ENCODE measurements around the gene ENPP3. TPM values are rescaled to one million over a fixed set of nuclear protein-coding genes. Genes with fewer than 3 reads are reported as not detected.
A peak's percentile ranks its signal among the peaks of the same experiment; 100 is the strongest.

The ENPP3 gene
- polyA plus RNA-seq, 3 donors: not detected

GRCh38 chr6:131635384-131636340, 1.4 kb upstream of the ENPP3 start:
- Histone ChIP-seq H3K4me1 (ENCODE audit: control insufficient read depth in 1 of 2, insufficient read depth in 2 of 2, low read length in 2 of 2) (no peaks in the 10 kb centered on the region), H3K9ac (ENCODE audit: insufficient read depth, low read length, poor library complexity, severe bottlenecking) (no peak overlapping the region), H3K36me3 (replicated peaks in 1 of 2; ENCODE audit: control insufficient read depth in 1 of 2, insufficient read depth in 2 of 2, low read length in 2 of 2) (no peaks in the 10 kb centered on the region), H3K9me3 (replicated peaks in 1 of 2; ENCODE audit: control insufficient read depth in 1 of 2, insufficient read depth in 1 of 2, low read length in 2 of 2) (no peaks in the 10 kb centered on the region), H3K27ac (ENCODE audit: low read depth in 1 of 2, low read length in 2 of 2) (no peak overlapping the region), H2AFZ (ENCODE audit: insufficient read depth, low read depth, low read length, poor library complexity, severe bottlenecking) (no peak overlapping the region), H3K79me2 (ENCODE audit: insufficient read depth, low read length) (no peaks in the 10 kb centered on the region), H4K20me1 (ENCODE audit: insufficient read depth, low read length) (no peaks in the 10 kb centered on the region), H3K4me3 (replicated peaks in 1 of 3; ENCODE audit: low read depth in 2 of 3, low read length in 3 of 3) (no peak overlapping the region), H3K4me2 (replicated peaks; ENCODE audit: extremely low read depth, low read length, poor library complexity, severe bottlenecking) (no peak overlapping the region), H3K27me3 (ENCODE audit: control insufficient read depth in 2 of 2, insufficient read depth in 2 of 2, low read length in 2 of 2) (no peaks in the 10 kb centered on the region)
- Mint-ChIP-seq H3K4me3 (no peak overlapping the region), H3K27ac (peak overlapping the region in 1 of 7 donors; percentile 51), H3K9me3 (peaks cover 0 to 2% (median 0%) of the 10 kb centered on the region in 7 donors), H3K36me3 (no peaks in the 10 kb centered on the region), H3K27me3 (ENCODE audit: low read depth in 3 of 3) (peaks cover 0 to 7% (median 2%) of the 10 kb centered on the region in 3 donors), H3K4me1 (no peaks in the 10 kb centered on the region)
- no peak for TF ChIP-seq CTCF (IDR thresholded peaks at IDR 0.05)
- intact Hi-C loops (cut with micrococcal nuclease): no loop called here
- WGBS (ENCODE audit: insufficient coverage): 89% methylated on average over 4 of the region's 11 CpGs
- no peak for DNase-seq

GRCh38 chr6:131638013-131638412, 911 bp downstream of the ENPP3 start:
- 88% methylated on average over 1 of the region's 2 CpGs for WGBS (ENCODE audit: insufficient coverage)
- Histone ChIP-seq H3K27ac (ENCODE audit: low read depth in 1 of 2, low read length in 2 of 2) (no peak overlapping the region), H3K79me2 (ENCODE audit: insufficient read depth, low read length) (no peaks in the 10 kb centered on the region), H2AFZ (ENCODE audit: insufficient read depth, low read depth, low read length, poor library complexity, severe bottlenecking) (no peak overlapping the region), H4K20me1 (ENCODE audit: insufficient read depth, low read length) (no peaks in the 10 kb centered on the region), H3K9ac (ENCODE audit: insufficient read depth, low read length, poor library complexity, severe bottlenecking) (no peak overlapping the region), H3K27me3 (ENCODE audit: control insufficient read depth in 2 of 2, insufficient read depth in 2 of 2, low read length in 2 of 2) (no peaks in the 10 kb centered on the region), H3K9me3 (replicated peaks in 1 of 2; ENCODE audit: control insufficient read depth in 1 of 2, insufficient read depth in 1 of 2, low read length in 2 of 2) (no peaks in the 10 kb centered on the region), H3K36me3 (replicated peaks in 1 of 2; ENCODE audit: control insufficient read depth in 1 of 2, insufficient read depth in 2 of 2, low read length in 2 of 2) (no peaks in the 10 kb centered on the region), H3K4me1 (ENCODE audit: control insufficient read depth in 1 of 2, insufficient read depth in 2 of 2, low read length in 2 of 2) (no peaks in the 10 kb centered on the region), H3K4me3 (replicated peaks in 1 of 3; ENCODE audit: low read depth in 2 of 3, low read length in 3 of 3) (no peak overlapping the region), H3K4me2 (replicated peaks; ENCODE audit: extremely low read depth, low read length, poor library complexity, severe bottlenecking) (no peak overlapping the region)
- Mint-ChIP-seq H3K36me3 (no peaks in the 10 kb centered on the region), H3K4me3 (no peak overlapping the region), H3K27ac (no peak overlapping the region), H3K9me3 (peaks cover 0 to 2% (median 0%) of the 10 kb centered on the region in 7 donors), H3K4me1 (no peaks in the 10 kb centered on the region), H3K27me3 (ENCODE audit: low read depth in 3 of 3) (peaks cover 2 to 6% (median 5%) of the 10 kb centered on the region in 3 donors)
- no peak for DNase-seq
- no peak for TF ChIP-seq CTCF (IDR thresholded peaks at IDR 0.05)
- intact Hi-C loops (cut with micrococcal nuclease): no loop called here

Measured in CD14-positive monocyte (primary cell).